Small intestine (tissue), 7 donors: ENCODE measurements around the gene CRTAC1. TPM values are rescaled to one million over a fixed set of nuclear protein-coding genes. Genes with fewer than 3 reads are reported as not detected.
A peak's percentile ranks its signal among the peaks of the same experiment; 100 is the strongest.

Source experiments
- DNase-seq, 2 donors: peaks; one replicate each; pipeline versions ENCODE4 v3.0.0 to v3.0.0-alpha.2; 2013
- FAIRE-seq: peaks from 2 replicates; lab custom pipeline; 2012; peaks lifted over from hg19 to GRCh38; lab: Jason Lieb, UNC
- H3K27ac ChIP-seq, 3 donors: one replicate each; pipeline ENCODE4 v1.5.1; 2013; ENCODE audit warnings: low read length in 2 of 3, mild to moderate bottlenecking in 2 of 3, control low read depth in 1 of 3, inconsistent platforms in 1 of 3, low read depth in 1 of 3, moderate library complexity in 1 of 3
- H3K27me3 ChIP-seq, 3 donors: one replicate each; pipeline ENCODE4 v1.6.1; 2013; ENCODE audit warnings: low read length in 3 of 3, inconsistent platforms in 1 of 3; ENCODE audit not compliant: control insufficient read depth in 3 of 3, insufficient read depth in 3 of 3
- H3K36me3 ChIP-seq, 3 donors: one replicate each; pipeline ENCODE4 v1.6.1; 2013; ENCODE audit warnings: low read length in 3 of 3, inconsistent platforms in 1 of 3, low read depth in 1 of 3, mild to moderate bottlenecking in 1 of 3, moderate library complexity in 1 of 3; ENCODE audit not compliant: control insufficient read depth in 3 of 3, insufficient read depth in 2 of 3
- H3K4me1 ChIP-seq, 3 donors: one replicate each; pipeline ENCODE4 v1.6.1; 2013; ENCODE audit warnings: low read length in 2 of 3, inconsistent platforms in 1 of 3, low read depth in 1 of 3, mild to moderate bottlenecking in 1 of 3, moderate library complexity in 1 of 3; ENCODE audit not compliant: control insufficient read depth in 3 of 3, insufficient read depth in 2 of 3
- H3K4me3 ChIP-seq, 3 donors: one replicate each; pipeline ENCODE4 v1.5.1; 2013; ENCODE audit warnings: low read length in 3 of 3, control low read depth in 1 of 3, inconsistent platforms in 1 of 3, low read depth in 1 of 3, mild to moderate bottlenecking in 1 of 3, moderate library complexity in 1 of 3
- H3K9me3 ChIP-seq, 2 donors: one replicate each; pipeline ENCODE4 v1.6.1; 2013; ENCODE audit warnings: low read depth in 1 of 2, low read length in 1 of 2; ENCODE audit not compliant: control insufficient read depth in 2 of 2, insufficient read depth in 1 of 2
- WGBS, 3 donors: extraction: QIAGEN DNeasy Blood & Tissue Kit; methylation state at CpG; one replicate each; pipeline ENCODE4 v1.1.7; 2013; 5-methylcytosine and 5-hydroxymethylcytosine counted together
- polyA plus RNA-seq, 4 donors: library from polyadenylated mRNA; stranded (reverse) in 3 of 4; unstranded in 1 of 4; fragments of 200-250 nt in 3 of 4; fragments of 120-200 nt in 1 of 4; gene quantifications; one replicate each; pipeline versions ENCODE4 v1.2.1 to v1.2.3, GENCODE V29; 2013
- donor health status: healthy with polysubstance abuse.
- donor health status: control.
- donor health status: control.
- donor health status: Bipolar disorder and iron deficiency.
- donor health status: healthy.

CRTAC1 gene
- polyA plus RNA-seq, 4 donors = 0.75 to 2.3 TPM; not detected in 2

DNA sequence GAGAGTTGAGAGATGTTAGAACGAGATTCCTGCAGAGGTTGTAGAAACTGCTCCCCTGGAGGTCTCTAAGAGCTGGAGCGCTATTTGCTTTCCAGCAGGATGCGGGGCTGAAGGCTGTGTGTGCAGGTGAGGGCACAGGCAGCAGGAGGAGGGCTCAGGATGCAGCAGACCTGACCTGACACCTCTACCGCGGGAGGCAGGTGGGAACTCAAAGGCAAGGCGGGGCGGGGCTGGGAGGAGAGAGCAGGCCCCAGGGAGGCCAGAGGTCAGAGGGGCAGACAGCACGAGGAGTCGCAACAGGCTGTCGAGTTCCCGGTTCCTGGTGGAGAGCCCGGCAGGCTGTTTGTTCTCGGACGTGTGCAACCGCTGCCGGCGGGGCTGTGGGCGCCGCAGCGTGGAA lies 7.9 kb upstream of the CRTAC1 start:
- H3K4me3 ChIP-seq = no peak overlapping the region
- DNase-seq = peak in 1 of 2 donors; percentile 10
- 5 to 9% (median 7%) methylated on average over 19 to 20 of the region's 20 CpGs for WGBS, 3 donors
- H3K4me1 ChIP-seq = no peaks in the 10 kb centered on the region
- H3K27ac ChIP-seq = no peak overlapping the region
- FAIRE-seq = no peak
- H3K27me3 ChIP-seq = peaks cover 0 to 68% (median 30%) of the 10 kb centered on the region in 3 donors
- no peaks in the 10 kb centered on the region for H3K36me3 ChIP-seq
- no peaks in the 10 kb centered on the region for H3K9me3 ChIP-seq

DNA sequence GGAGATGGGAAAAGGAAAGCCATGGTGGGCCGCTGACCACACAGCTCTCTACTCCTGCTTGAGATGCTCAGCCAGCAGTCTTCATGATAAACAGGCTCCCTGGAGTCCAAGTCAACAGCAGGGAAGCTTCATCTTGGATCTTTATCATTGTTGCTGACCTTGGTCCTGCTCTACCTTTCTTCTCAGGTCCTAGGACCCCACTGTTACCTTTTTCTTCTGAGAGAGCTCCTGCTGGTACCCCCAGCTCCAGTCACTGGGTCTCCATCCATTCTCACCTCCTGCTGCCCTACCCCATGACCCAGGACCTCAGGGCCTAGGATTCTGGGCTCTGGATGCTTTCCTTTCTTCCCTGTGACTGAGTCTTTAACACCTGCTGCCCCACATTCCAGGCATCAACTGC lies 5.2 kb upstream of the CRTAC1 start:
- Histone ChIP-seq H3K4me1 (no peaks in the 10 kb centered on the region), H3K27me3 (peaks cover 8 to 75% (median 36%) of the 10 kb centered on the region in 3 donors), H3K27ac (no peak overlapping the region), H3K36me3 (no peaks in the 10 kb centered on the region), H3K4me3 (no peak overlapping the region), H3K9me3 (no peaks in the 10 kb centered on the region)
- FAIRE-seq (no peak), DNase-seq (no peak)
- 30 to 50% (median 36%) methylated on average over 1 of the region's 1 CpG for WGBS, 3 donors

DNA sequence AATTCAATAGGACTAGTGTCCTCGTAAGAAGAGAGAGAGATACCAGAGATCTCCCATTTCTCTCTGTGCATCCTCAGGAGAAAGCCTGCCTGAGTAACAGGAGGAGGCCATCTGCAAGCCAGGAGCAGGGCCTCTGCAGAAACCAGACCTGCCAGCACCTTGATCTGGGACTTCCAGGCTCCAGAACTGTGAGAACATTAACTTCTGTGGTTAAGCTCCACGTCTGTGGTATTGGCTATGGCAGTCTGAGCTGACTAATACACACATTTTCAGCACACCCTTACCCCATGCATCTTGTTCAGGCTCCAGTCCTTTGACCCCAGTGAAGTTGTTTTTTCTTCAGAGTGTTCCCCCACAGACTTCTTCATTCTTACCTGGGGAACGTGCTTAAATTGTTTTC lies 3.1 kb upstream of the CRTAC1 start:
- Histone ChIP-seq H3K4me1 (peaks cover 0 to 4% (median 2%) of the 10 kb centered on the region in 3 donors), H3K27ac (no peak overlapping the region), H3K27me3 (peaks cover 21 to 72% (median 43%) of the 10 kb centered on the region in 3 donors), H3K4me3 (no peak overlapping the region), H3K9me3 (no peaks in the 10 kb centered on the region), H3K36me3 (no peaks in the 10 kb centered on the region)
- FAIRE-seq (no peak), DNase-seq (no peak)
- 31 to 51% (median 35%) methylated on average over 3 of the region's 3 CpGs for WGBS, 3 donors

DNA sequence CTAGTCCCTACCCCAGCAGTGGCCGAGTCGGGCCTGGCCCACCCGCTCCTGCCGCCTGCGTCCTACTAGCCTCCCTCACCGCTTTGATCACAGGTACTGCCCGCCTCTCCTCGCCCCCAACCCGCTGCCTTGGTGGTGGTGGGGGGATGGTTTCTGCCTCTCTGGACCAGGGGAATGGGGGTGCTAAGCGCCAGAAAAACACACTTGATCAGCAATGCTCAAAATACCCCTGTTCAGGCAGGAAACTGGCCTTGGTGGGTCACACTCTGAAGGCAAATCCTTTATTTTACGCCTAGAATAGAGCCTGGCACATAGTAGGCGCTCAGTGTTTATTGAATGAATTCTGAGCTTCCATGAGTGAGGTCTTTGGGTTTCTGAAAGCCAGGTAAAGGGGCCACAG lies 1.0 kb upstream of the CRTAC1 start:
- H3K4me1 ChIP-seq = peaks cover 0 to 4% (median 2%) of the 10 kb centered on the region in 3 donors
- no peak overlapping the region for H3K27ac ChIP-seq
- H3K9me3 ChIP-seq = no peaks in the 10 kb centered on the region
- no peak for FAIRE-seq
- 23 to 33% (median 29%) methylated on average over 12 of the region's 12 CpGs for WGBS, 3 donors
- DNase-seq = no peak
- H3K27me3 ChIP-seq = peaks cover 21 to 74% (median 41%) of the 10 kb centered on the region in 3 donors
- H3K36me3 ChIP-seq = no peaks in the 10 kb centered on the region
- no peak overlapping the region for H3K4me3 ChIP-seq

DNA sequence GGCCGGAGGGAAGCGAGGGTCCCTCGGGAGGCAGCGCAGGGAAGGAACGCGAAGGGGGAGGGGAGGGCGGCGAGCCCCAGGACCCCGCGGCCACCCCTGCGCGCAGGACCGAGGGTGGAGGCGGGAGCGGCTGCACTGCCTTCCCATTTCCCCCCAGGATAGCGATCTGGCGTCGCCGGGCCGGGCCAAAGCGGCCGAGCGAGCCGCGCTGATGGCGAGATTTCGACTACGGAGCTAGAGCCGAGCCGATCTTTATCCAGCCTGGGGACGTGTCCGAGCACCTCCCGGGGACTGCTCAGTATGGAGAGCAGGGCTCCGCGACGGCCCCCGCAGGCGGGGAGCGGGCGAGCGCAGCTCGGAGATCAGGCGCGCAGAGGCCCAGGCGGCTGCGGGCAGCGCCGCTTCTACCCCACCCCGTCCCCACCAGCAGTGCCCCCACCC lies 590 bp upstream of the CRTAC1 start:
- peaks cover 21 to 71% (median 37%) of the 10 kb centered on the region in 3 donors for H3K27me3 ChIP-seq
- DNase-seq = peak in 1 of 2 donors; percentile 22
- H3K4me1 ChIP-seq = peaks cover 0 to 4% (median 2%) of the 10 kb centered on the region in 3 donors
- 3 to 5% (median 4%) methylated on average over 39 to 49 of the region's 49 CpGs for WGBS, 3 donors
- no peaks in the 10 kb centered on the region for H3K9me3 ChIP-seq
- peak overlapping the region in 1 of 3 donors; percentile 29 for H3K4me3 ChIP-seq
- H3K36me3 ChIP-seq = no peaks in the 10 kb centered on the region
- no peak for FAIRE-seq
- H3K27ac ChIP-seq = no peak overlapping the region

DNA sequence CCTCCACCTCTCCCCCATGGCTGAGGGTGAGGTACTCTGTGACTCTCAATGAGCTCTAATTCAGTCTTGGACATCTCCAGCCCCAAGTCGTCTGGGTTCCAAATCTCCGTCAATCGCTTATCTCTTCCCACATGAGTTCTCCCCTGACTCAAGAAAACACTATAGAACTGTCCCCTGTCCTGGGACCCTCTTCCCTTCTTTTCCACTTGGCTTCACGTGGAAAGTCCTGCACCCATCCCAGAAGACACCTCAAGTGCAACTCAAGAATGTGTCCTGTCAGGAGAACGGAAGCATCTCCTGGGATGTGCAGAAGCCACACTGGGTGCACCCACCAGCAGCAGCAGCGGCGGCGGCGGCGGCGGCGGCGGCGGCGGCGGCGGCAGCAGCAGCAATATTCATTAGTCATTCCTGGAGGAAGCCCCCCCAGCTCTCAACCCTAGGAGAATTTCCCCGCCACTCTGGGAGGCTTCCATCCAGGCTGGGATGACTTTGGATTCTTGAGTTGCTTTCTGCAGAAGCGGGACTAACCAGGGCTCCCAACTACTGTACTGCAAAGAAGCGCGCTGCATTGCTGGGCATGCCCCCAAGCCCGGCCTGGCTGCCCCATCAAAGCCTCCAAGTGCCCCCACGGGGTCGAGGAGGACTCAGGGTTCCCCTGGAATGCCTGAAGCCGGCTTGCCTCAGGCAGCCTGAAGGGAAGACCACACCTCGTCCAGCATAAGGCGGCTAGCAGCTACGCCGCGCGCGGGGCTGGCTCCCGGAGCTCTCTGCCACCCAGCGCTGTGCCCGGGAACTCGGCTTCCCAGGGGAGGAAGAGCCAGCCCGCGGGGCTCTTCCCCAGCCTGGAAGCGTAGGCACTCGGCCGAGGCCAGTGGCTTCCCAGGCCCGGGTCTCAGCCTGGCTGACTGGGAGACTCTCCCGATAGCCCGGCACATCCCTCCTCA lies 1.0 kb downstream of the CRTAC1 start:
- FAIRE-seq (no peak), DNase-seq (no peak)
- H3K27me3 ChIP-seq = peaks cover 21 to 63% (median 34%) of the 10 kb centered on the region in 3 donors
- H3K4me3 ChIP-seq = peak overlapping the region in 1 of 3 donors; percentile 29
- 4 to 6% (median 4%) methylated on average over 39 to 44 of the region's 44 CpGs for WGBS, 3 donors
- H3K4me1 ChIP-seq = peaks cover 0 to 4% (median 2%) of the 10 kb centered on the region in 3 donors
- no peaks in the 10 kb centered on the region for H3K36me3 ChIP-seq
- no peaks in the 10 kb centered on the region for H3K9me3 ChIP-seq
- no peak overlapping the region for H3K27ac ChIP-seq

DNA sequence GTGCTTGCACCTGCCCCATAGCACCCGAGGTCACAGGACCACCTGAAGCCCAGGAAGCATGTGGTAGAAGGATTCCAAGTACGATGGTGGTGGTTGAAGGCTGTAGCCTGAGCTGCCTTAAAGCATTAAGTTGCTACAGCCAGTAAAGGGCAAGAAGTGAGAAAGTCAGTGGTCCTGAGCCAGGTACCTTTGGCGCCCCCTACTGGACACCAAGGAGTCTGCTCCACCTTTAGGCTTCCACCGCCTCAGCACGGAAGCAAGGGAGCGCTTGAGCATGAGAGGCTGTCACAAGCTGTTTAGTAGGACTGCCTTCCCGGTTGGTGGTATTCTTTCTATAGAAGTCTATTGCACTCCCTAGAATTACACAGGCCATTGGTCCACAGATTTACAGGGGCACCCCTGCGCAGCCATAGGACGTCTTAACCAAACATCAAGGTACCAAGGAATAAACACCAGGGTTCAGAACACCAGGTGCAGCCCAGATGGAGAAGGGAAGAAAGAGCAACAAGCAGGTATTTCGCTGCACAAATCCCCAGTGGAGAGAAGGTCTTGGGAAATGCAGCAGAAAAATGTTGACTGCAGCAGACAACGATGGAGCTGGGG lies 2.2 kb downstream of the CRTAC1 start:
- Histone ChIP-seq H3K4me3 (no peak overlapping the region), H3K9me3 (no peaks in the 10 kb centered on the region), H3K27me3 (peaks cover 21 to 58% (median 32%) of the 10 kb centered on the region in 3 donors), H3K27ac (no peak overlapping the region), H3K36me3 (no peaks in the 10 kb centered on the region), H3K4me1 (peaks cover 0 to 4% (median 2%) of the 10 kb centered on the region in 3 donors)
- DNase-seq (peak; percentile 59 to 80), FAIRE-seq (no peak)
- WGBS, 3 donors = 15 to 18% (median 15%) methylated on average over 11 of the region's 11 CpGs

DNA sequence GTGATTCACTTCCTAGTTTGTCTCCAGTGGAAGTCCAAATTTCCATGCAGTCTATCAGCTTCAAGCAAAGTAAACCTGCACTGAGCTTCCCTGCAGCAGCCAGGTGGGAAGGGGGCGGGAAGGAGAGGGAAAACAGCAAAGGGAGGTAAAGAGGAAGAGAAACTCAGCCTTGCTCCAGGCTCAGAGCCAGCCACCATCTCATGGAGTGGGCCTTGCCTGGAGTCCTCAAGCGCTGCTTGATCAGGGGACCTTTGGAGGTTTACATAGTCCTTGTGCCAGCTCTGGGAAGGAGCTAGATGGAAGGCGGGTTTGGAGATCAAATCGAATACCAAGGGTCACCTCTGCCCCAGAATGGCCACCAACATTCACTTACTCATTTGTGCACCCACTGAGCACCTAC lies 7.4 kb downstream of the CRTAC1 start:
- WGBS, 3 donors = 70 to 79% (median 73%) methylated on average over 4 of the region's 4 CpGs
- FAIRE-seq (no peak), DNase-seq (no peak)
- H3K27me3 ChIP-seq = peaks cover 0 to 21% (median 10%) of the 10 kb centered on the region in 3 donors
- no peaks in the 10 kb centered on the region for H3K9me3 ChIP-seq
- no peak overlapping the region for H3K27ac ChIP-seq
- no peaks in the 10 kb centered on the region for H3K4me1 ChIP-seq
- no peaks in the 10 kb centered on the region for H3K36me3 ChIP-seq
- no peak overlapping the region for H3K4me3 ChIP-seq
